ENCODE measurements around the gene WDR18.
"Not testable (repeated sequence)": the region's sequence is repeated elsewhere in the genome, so short reads cannot be mapped to it uniquely, and the experiment has no call there.

Gene WDR18

GRCh38 chr19:1025080-1025479, 40.9 kb downstream of the WDR18 start:
- DNase-seq = not testable (repeated sequence)

DNA sequence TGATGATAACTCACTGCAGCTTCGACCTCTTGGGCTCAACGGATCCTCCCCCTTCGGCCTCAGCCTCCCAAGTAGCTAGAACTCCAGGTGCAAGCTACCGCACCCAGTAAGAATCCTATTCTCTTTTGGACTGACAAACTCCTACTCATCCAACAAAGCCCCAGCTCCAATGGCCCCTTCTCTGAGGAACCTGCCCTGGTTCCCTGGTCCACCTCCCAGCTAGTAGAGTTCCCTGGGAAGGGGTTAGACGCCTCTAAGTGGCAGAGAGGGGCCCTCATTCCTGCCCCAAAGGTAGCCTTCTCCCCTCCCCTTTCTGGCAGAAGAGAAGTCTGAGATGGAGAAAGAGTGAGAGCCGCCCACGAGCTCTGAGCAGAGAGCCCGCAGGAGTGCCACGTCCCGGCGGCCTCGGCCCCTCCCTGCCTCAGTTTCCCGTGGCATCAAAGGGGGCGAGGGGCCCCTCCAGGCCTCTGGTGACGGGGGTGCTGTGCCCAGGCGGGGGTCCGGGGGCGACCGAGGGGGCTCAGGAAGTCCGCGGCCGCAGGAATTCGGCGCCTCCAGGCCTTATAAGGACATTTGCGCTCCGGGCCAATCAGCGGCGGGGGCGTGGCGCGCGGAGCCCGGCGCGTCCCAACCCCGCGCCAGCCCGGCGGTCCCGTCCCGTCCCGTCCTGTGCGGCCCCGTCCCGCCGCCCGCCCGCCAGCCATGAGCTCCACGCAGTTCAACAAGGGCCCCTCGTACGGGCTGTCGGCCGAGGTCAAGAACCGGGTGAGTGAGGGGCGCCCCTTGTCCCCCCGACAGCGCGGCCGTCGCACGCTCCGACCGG, 42.0 kb downstream of the WDR18 start, which contains the start of gene CNN2:
Gene CNN2 (plus strand): TSS at position 649 of the 823 bp plus-strand sequence. CDS start 54 bp downstream, at position 703.
- DNase-seq = peak; percentile 57 to 78

DNA sequence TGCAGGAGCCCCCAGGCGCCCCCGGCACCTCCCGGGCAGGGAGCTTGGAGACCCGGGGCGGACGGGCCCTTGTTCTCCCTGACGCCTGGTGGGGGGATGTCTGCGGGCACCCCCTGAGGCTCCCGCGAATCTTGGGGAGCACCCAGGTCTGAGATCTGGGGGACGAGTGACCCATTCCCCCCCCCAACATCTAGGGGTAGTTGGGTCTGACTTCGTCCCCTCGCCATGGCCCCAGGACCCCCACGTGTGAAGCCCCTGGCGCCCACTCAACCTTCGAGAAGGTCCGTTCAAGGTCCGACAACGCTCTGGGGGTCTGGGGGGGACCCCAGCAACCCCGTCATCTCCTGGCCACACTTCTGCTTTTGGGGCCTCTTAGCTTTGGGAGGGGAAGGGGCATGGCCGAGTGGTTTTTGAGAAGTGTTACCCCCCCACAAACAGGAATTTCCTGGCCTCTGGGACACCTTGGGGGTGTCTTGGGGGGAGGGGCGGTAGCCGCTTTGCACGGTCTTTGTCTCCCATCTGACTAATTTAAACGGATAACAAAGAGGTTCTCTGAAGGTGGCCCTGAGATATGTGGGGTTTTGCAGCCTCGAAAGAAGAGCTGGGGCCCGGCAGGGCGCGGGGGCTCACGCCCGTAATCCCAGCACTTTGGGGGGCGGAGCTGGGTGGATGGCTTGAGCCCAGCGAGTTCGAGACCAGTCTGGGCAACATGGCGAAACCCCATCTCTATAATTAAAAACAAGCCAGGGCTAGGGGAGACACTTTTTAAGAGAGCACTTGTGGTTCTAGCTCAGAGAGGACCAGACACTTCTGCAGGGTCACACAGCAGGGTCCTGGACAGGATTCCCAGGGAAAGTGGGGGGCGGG, 42.9 kb downstream of the WDR18 start:
- DNase-seq = peak; percentile 37 to 46

- DNase-seq = no peak
Measured at GRCh38 chr19:1027650-1028061, 43.5 kb downstream of the WDR18 start.

DNA sequence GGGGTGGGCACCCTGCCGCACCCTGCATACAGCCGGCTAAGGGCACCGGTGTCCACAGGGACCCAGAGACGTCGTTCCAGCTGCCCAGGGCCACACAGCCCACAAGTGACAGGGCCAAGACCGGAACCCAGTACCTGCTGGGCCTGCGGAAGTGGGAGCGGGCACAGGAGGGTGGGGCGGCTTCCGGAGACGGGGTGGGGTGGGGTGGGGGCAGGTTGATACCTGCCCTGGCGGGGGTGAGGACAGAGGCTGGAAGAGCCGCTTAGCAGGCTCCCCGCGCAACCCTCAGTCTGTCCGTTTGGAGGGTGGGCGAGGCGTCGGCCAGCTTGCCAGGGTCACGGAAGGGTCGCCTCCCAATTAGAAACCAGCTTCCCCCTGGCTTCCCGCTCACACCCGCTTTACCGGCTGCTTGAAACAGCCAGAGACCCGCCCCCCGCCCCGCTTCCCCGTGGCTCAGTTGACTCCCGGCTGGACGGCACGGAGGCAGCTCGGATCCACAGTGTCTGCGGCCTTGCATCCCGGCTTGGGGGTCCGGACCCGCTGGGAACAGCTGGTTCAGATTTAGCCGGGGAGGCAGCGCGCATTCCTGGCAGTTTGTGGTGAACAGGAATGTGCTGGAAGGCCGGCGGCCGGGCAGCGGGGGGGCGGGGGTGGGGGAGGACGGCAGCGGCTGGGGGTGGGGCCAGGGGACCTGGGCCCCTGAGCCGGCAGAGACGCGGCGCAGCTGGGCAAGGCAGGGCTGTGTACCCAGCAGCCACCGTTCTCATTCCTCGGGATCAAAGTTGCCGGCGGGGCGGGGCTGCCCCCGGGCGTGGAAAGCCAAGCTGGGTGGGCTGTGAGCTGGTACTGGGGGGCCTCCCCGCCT, 44.1 kb downstream of the WDR18 start:
- DNase-seq = no peak

DNA sequence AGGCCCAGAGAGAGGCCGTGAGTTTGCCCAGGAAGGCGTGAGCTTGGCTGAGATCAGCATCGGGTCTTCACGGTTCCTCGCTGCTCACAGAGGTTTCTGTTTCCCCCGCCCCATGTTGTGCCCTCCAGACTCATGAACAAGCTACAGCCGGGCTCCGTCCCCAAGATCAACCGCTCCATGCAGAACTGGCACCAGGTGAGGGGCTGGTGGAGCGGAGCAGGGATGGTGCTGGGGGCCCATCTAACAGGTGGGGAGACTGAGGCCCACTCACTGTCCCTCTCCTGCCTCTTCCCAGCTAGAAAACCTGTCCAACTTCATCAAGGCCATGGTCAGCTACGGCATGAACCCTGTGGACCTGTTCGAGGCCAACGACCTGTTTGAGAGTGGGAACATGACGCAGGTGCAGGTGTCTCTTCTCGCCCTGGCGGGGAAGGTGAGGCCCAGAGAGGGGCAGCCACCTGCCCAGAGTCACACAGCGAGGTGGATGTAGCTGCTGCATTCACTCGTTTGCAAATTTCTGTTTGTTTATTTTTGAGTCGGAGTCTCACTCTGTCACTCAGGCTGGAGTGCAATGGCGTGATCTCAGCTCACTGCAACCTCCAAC, 48.2 kb downstream of the WDR18 start:
- DNase-seq = no peak

GRCh38 chr19:1035998-1036621, 52.0 kb downstream of the WDR18 start:
- DNase-seq = no peak

- no peak for DNase-seq
Measured at GRCh38 chr19:1037621-1038064, 53.5 kb downstream of the WDR18 start.

DNA sequence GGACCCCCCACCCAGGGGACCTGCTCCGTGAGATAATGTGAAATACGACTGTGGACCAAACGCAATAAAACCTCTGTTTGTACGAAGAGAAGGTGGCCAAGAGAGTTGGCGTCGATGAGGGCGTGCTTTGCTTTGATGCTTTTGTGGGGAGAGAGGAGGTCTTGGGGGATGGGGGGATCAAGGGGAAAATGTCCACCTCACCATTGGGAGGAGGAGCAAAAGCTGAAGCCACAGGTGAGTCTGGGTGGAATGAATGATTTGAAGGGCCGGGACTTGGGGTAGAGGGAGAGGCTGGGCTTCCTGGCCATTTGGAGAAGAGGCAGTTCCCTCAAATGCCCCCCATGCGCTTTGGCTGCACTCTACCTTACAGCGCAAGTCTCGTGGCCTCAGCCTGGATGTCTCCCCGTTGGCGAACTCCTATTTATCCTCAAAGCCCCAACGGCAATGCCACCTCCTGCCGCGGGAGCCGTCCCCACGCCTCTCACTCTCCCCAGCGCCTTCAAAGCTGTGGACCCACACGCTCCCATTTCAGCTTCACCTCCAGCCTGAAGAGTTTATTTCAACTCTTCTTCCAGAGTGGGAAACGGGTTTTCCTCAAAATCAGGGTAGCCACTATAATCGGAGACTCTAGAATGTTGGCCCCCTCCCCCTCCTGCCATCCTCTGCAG, 55.0 kb downstream of the WDR18 start:
- DNase-seq = no peak

DNA sequence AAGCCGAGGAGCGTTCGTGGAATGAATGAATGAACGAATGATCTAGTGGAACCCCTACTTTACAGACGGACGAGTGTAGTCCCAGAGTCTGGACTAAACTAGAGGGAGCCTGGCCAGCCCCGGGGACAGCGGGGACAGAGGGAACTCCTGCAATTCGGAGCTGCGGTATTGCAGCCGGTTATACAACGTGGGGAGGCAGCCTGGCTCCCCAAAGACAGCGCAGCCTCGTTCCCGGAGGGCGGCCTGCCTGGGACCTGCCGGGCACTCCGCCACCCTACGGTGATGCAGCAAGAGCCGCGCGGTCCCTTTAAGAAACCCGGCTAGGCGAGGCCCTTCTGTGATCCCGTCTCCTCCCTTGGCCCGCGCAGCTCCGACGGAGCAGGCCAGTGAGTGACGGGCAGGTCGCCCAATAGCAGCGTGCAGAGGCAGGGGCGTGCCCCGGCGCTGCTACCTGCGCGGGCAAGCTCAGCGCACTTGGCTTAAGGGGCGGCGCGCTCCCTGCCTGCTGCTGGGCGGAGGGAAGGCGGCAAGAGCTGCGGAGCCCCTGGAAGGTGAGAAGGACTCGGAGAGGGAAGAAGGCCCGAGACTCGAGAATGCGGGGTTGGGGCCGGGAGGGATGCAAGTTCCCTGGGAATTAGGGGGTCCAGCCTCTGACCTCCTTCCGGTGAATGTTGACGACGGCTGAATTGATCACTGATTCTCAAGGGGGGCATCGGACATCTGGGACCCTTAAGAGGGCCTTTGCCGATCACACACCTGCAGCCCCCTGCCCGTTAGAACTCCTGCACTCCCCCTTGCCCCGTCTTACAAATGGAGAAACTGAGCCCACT, 55.7 kb downstream of the WDR18 start, which contains the start of gene ABCA7:
Gene ABCA7 (plus strand): TSS at position 462 of the 830 bp plus-strand sequence. CDS start 1,255 bp downstream, outside the sequence.
- DNase-seq = peak; percentile 91 to 98

DNA sequence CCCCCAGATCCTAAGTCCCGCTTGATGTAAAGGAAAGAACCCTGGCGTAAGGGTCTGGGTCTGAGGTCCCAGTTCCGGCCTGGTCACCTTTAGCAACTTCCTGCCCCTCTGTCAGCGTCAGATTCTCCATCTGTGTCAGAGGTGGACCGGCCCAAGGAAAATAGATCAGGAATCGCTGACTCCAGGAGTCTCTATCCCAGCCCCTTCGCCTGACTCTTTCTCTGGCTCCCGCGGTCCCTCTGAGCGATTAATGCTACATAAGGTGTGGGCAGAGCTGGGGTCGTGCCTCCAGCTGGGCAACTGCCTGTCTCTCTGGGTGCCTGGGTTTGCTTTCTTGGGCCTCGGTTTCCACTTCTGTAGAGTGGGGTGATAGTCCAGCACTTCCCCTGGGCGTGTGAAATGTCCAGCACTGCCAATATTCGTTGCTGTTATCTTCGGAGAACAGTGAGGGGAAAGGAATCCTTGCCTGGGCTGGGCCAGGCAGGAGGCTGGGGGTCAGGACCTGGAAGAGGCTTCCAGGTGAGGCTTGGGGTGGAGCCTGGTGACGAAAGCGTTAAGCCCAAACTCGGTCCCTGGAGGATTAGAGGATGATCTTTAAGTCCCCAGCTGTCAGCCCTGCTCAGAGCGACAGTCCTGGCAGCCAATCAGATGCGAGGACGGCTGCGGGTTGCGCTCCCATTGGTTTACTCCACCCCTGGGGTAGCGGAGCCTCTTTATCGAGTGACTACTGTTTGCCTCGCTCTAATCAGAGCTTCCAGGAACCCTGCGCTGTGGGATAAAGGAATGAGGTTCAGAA, 56.5 kb downstream of the WDR18 start:
- peak; percentile 85 to 92 for DNase-seq

GRCh38 chr19:1041272-1041834, 57.2 kb downstream of the WDR18 start:
- DNase-seq = no peak

DNA sequence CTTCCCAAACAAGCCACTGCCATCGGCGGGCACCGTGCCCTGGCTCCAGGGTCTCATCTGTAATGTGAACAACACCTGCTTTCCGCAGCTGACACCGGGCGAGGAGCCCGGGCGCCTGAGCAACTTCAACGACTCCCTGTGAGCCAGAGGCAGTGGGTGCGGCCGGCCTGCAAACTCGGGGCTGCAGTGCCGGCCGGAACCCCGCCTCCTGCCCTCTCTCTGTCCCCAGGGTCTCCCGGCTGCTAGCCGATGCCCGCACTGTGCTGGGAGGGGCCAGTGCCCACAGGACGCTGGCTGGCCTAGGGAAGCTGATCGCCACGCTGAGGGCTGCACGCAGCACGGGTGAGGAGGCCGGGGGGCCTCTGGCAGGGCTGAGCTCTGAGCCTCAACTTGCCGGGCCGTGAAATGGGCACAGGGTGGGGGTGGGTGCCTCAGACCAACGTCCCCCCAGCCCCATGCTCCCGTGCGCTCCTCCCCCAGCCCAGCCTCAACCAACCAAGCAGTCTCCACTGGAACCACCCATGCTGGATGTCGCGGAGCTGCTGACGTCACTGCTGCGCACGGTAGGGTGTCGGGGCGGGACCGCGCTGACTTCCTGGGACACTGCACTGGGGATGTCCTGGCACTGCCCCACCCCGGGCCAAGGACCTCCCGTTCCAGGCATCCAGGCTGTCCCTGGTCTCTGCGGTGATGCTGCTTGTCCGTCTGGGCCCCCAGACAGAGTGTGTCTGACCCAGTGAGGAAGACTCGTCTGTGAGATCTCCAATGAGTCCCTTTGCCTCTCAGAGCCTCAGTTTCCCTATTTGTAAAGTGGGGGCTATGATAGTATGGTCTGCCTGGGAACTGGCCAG, 57.9 kb downstream of the WDR18 start:
- DNase-seq = no peak

DNA sequence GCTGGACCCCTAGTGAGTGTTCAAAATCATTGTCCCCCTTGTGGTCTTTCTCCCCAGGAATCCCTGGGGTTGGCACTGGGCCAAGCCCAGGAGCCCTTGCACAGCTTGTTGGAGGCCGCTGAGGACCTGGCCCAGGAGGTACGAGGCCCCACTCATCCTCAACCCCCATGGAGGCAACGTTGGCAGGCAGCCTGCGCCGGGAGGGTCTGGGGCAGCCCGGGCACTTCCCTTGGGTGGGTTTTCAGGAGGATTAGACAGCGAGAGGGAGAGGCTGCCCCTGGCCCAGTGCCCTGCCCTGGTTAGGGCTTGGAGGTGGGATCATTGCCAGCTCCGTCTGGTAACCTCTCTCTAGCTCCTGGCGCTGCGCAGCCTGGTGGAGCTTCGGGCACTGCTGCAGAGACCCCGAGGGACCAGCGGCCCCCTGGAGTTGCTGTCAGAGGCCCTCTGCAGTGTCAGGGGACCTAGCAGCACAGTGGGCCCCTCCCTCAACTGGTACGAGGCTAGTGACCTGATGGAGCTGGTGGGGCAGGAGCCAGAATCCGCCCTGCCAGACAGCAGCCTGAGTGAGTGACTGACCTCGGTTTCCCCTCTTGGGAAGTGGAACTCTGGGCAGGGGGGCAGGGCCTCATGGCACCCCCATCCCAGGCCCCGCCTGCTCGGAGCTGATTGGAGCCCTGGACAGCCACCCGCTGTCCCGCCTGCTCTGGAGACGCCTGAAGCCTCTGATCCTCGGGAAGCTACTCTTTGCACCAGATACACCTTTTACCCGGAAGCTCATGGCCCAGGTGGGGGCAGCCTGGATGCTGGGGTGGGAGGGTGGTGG, 58.8 kb downstream of the WDR18 start:
- no peak for DNase-seq

Data from inflammatory macrophage treated with lipopolysaccharide for 1 hour (primary cell).